AG10803 (cell line): Measurements from ENCODE around the gene LRRC45.

Experiments used
- DNase-seq: peaks from one replicate; pipeline ENCODE4 v3.0.0; 2010; ENCODE audit warnings: low read depth
- H3K4me3 ChIP-seq: 2 replicates; pipeline ENCODE4 v1.5.1; 2011; ENCODE audit warnings: mild to moderate bottlenecking, low read length, control low read depth
- CTCF ChIP-seq: conservative IDR thresholded peaks from 2 replicates; pipeline ENCODE4 v1.5.1; 2011; ENCODE audit warnings: mild to moderate bottlenecking, low read length, control low read depth, inconsistent platforms

The LRRC45 gene

GRCh38 chr17:82022981-82023446 is at the start of gene LRRC45:
Gene LRRC45, plus strand, starts transcription at chr17:82023305. Its CDS starts 339 bp downstream, at chr17:82023644.
- H3K4me3 ChIP-seq = peak within 1 kb of the TSS; percentile 74
- no peak for TF ChIP-seq CTCF
- peak; percentile 100 for DNase-seq

GRCh38 chr17:81973432-81973831 is 49.7 kb upstream of the LRRC45 start:
- no peak overlapping the region for H3K4me3 ChIP-seq
- no peak for TF ChIP-seq CTCF
- DNase-seq = no peak

- TF ChIP-seq CTCF = no peak
- peak overlapping the region; percentile 67 for H3K4me3 ChIP-seq
- no peak for DNase-seq
Measured at GRCh38 chr17:81976332-81977210, 46.5 kb upstream of the LRRC45 start.

- peak within 1 kb of the TSS; percentile 78 for H3K4me3 ChIP-seq
- TF ChIP-seq CTCF = no peak
- DNase-seq = peak; percentile 89
Measured at GRCh38 chr17:81977211-81977808, 45.8 kb upstream of the LRRC45 start, which contains the start of gene ASPSCR1. Gene ASPSCR1, plus strand, starts transcription at chr17:81977629. Its CDS starts 18 bp downstream, at chr17:81977647.

GRCh38 chr17:81978524-81979298 is 44.4 kb upstream of the LRRC45 start:
- TF ChIP-seq CTCF = no peak
- DNase-seq = no peak
- peak overlapping the region; percentile 78 for H3K4me3 ChIP-seq

GRCh38 chr17:81980122-81980521 is 43.0 kb upstream of the LRRC45 start:
- no peak for TF ChIP-seq CTCF
- no peak overlapping the region for H3K4me3 ChIP-seq
- DNase-seq = no peak
